DMS 273 (cell line): ENCODE measurements around the gene CORO1C.

Source experiments
- DNase-seq: peaks from one replicate; lab custom pipeline; 2025; ENCODE audit not compliant: unreplicated experiment; lab: John Stamatoyannopoulos, UW

CORO1C gene

GRCh38 chr12:108605690-108606406 lies 125.5 kb downstream of the CORO1C start:
- DNase-seq, result no peak

- no peak for DNase-seq
Observed at GRCh38 chr12:108605000-108605689, 126.2 kb downstream of the CORO1C start.

DNA sequence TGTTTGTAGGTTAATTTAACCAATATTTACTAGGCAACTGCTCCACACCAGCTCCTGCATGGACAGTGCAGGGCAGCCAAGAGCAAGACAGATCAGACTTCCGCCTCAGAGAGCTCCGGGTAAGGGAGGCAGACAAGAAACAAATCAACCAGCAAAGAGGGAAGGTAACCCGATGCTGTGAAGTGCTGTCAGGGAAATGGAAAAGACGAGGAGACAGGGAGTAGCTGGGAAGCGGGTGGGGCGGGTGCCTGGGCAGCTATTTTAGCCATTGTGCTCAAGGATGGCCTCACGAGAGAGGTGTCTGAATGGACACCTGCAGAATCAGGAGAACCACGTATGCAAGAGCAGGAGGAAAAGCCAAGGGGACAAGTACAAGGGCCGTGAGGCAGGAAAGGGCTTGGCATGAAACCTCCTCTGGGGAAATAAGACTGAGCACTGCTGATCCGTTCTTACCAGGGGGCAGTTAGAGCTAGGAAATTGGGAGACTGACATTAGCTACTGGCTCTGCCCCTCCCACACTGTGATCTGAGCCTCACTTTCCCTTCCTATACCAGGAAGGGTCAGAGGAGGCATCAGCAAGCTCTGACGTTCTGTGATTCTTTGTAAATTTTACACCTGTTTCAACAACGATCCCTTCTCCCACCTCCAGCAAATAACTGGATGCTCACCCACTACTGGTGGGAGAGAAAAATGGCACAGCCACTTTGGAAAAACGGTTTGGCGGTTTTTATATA lies 126.9 kb downstream of the CORO1C start:
- no peak for DNase-seq

DNA sequence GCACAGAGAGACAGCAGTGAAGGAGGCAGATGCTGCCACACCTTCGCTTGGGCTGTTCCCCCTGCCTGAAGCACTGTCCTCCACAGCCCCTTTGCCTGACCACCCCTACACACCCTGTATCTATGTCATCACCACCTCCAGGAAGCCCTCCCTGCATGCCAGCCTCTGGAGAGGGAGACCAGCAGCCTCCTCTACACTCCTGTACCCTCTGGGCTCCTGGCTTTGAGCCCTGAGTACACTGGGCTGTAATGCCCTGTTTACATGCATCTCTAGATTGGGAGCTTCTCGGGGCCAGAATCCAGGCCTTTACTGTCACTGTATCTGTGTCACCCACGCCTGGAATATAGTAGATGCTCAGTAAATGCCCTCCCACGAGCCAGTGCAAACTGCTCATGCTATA lies 127.6 kb downstream of the CORO1C start:
- DNase-seq, result no peak

DNA sequence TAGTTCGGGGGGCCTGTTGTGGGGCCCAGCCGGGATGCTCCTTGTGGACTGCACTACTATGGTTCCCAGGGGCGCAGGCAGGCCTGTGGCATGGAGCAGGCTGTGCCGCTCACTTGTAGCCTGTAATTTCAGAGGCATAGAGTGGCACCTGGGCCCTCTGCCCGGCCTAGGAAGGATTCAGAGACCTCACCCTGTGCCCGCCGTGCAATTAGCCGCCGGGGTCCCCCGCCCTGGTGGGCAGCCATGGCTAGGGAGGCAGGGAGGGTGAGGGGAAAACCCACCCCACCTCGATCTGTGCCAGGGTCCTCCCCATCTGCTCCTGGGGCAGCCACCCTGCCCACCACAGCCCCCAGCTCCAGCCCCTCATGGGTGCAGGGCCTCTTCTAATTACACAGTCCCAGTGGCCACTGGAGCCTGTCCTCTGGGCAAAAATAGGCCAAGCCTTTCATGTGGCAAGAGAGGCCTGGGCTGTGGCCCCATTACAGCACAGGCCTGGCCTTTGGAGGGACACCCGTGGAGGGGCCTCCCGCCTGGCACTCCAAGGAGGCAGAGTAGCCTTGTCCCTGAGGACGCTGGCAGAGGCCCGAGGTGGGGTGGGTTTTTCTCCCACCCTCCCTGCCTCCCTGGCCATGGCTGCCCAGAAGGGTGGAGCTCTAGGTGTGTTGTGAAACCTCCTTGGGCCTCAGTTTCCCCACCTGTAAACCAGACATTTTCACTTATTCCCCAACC lies 128.2 kb downstream of the CORO1C start:
- no peak for DNase-seq

DNA sequence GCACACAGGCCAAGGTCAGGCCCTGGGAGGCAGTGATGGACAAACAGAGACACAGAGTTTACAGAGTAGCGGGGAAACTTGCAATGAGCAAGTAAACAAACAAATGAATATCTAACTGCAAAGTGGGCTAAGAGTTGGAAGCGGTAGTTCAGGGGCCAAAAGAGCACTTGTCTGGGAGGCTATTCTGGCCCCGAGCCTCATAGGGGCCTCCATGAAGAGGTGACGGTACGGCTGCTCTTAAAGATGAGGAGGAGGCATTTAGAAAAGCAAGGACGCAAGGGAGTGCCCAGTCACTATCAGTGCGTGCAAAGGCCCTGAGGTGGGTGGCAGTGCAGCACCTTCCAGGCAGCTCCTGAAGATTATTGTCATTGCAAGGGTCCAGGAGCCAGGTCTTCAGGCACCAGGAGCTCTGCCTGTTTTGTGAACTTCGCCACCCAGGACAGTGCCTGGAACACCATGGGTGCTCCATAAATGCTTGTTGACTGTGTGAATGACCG lies 129.1 kb downstream of the CORO1C start:
- DNase-seq, result no peak

- no peak for DNase-seq
Observed at GRCh38 chr12:108600702-108601007, 130.7 kb downstream of the CORO1C start.

GRCh38 chr12:108599948-108600701 lies 131.2 kb downstream of the CORO1C start:
- DNase-seq, result no peak

- no peak for DNase-seq
Observed at GRCh38 chr12:108599541-108599940, 131.8 kb downstream of the CORO1C start.

GRCh38 chr12:108598553-108599250 lies 132.6 kb downstream of the CORO1C start:
- no peak for DNase-seq

DNA sequence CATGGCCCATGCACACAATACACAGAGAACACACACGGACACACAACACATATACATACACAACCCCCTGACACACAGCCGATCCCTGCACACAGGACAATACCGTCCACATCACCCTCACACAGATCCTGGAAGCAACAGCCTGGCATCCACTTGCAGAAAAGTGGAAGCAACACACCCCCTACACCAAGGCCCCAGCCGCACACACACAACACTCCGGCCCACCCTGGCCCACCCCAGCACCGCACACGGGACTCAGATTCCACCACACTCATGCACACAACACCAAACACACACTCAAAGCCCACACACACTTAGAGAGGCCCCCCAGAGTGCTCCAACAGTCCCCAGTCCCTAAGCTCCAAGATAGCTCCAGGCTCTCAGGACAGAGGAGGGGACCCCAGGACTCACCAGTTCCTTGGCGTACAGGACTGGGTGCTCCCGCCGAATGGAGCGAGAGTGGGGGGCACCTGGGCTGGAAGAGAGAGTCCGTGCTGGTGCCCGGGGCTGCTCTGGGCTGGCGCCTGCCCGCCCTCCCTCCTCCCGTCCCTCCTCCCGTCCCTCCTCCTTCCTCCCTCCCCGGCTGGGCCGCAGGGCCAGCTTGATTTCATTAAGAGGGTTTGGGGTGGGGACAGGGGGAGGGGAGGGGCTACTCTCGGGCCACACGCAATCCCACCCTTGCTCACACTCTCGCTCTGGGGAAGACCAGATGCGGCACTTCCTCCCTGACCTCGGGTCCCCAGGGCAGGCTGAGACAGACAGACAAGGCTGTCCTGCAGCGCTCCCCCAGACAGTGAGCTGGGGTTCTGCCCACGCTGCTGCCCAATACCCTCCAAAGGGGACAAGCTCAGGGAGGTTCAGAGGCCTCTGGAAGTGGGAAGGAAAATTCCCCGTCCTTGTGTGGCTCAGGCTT lies 133.5 kb downstream of the CORO1C start, which contains the start of gene TMEM119:
TSS of gene TMEM119 (minus strand) at position 526 of the 913 bp plus-strand sequence. CDS start 5,701 bp downstream, outside the sequence.
- no peak for DNase-seq

DNA sequence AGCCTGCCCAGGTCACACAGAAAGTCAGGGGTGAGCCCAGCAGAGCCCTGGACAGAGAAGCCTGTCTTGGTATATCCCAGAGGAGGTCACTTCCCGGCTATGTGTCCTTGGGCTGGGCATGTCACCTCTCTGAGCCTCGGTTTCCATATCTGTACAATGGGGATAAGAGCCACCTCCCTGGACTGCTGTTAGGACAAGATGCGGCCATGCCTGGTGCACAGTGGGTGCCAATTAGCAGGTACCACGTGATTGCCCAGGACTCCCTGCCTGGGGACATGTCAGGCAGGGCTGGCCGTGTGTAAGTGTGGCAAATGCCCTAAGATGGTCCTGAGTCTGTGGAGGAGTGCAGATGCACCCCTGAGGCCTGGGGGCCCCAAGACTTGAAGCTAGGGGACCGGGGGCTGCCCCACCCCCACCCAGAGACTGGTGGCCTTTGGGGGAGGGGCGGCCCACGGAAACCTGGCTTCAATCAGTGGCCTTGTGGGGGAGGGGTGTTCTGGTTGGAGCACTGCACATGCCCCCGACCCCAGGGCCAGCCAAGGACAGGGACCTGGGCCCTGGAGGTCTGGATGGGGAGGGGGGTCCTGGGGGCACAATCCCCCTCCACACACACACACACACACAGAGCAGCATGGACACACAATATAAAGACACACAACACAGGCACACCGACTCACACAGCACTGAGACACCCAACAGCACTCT lies 134.3 kb downstream of the CORO1C start:
- no peak for DNase-seq

GRCh38 chr12:108595711-108596647 lies 135.3 kb downstream of the CORO1C start:
- no peak for DNase-seq
